Pancreas (tissue), 10 donors: ENCODE results near the gene PRICKLE1. TPM values are rescaled to one million over a fixed set of nuclear protein-coding genes. Genes with fewer than 3 reads are reported as not detected.

Experiments used
- ATAC-seq, 4 donors: fragments of 200-7000 bp; cut with Tn5 transposase; one replicate each; pipeline versions ENCODE4 v1.8.0 to v1.9.1; 2020; ENCODE audit warnings: mild to moderate bottlenecking in 4 of 4, moderate library complexity in 4 of 4
- DNase-seq, 6 donors: peaks; one replicate each; pipeline ENCODE4 v3.0.0-alpha.2; 2020
- FAIRE-seq: peaks from 2 replicates; lab custom pipeline; 2012; peaks lifted over from hg19 to GRCh38; lab: Jason Lieb, UNC
- H3K27ac ChIP-seq, 4 donors: fragments of 200-600 bp; sonication (generic); 1 replicate in 3 of 4; 2 replicates in 1 of 4; pipeline versions ENCODE4 v1.5.0 to v1.8.0; 2020
- H3K27me3 ChIP-seq, 4 donors: fragments of 200-600 bp; one replicate each; pipeline ENCODE4 v1.8.0; 2021
- H3K36me3 ChIP-seq, 3 donors: fragments of 200-600 bp; sonication (generic) in 1 of 3; one replicate each; pipeline versions ENCODE4 v1.5.0 to v1.8.0; 2020 to 2021
- H3K4me1 ChIP-seq, 3 donors: fragments of 200-600 bp; one replicate each; pipeline ENCODE4 v1.8.0; 2021
- H3K4me3 ChIP-seq, 4 donors: fragments of 200-600 bp; sonication (generic) in 2 of 4; one replicate each; pipeline versions ENCODE4 v1.5.0 to v1.8.0; 2020 to 2021
- H3K9me3 ChIP-seq, 4 donors: fragments of 200-600 bp; one replicate each; pipeline ENCODE4 v1.8.0; 2021
- CTCF ChIP-seq, 4 donors: fragments of 200-600 bp; sonication (generic) in 3 of 4; IDR thresholded peaks; one replicate each; pipeline versions ENCODE4 v1.5.0 to v1.8.0; 2021; ENCODE audit warnings: antibody characterized with exemption in 4 of 4
- WGBS, 2 donors: extraction: QIAGEN DNeasy Blood & Tissue Kit; methylation state at CpG; one replicate each; pipeline ENCODE4 v1.1.7; 2013; 5-methylcytosine and 5-hydroxymethylcytosine counted together
- intact Hi-C, 3 donors: fragments of 100-400 bp; cut with DNase I; formaldehyde crosslinking; loops; one replicate each; pipeline versions ENCODE4 v1.11.1 to v1.14.2; 2022
- polyA plus RNA-seq, 2 donors: library from polyadenylated mRNA; stranded (reverse); fragments of 200-250 nt; gene quantifications; one replicate each; pipeline ENCODE4 v1.2.3, GENCODE V29; 2013
- total RNA-seq, 6 donors: library from RNA; stranded (reverse); fragmentation: NEBNext Ultra II Directional in 4 of 6; extraction: Animal tissue kit (Norgen Biotek cat#: 25700) in 4 of 6; gene quantifications; one replicate each; pipeline versions ENCODE4 v1.2.1 to v1.2.4, GENCODE V29; 2021 to 2023
- donor health status: healthy with polysubstance abuse.
- donor health status: DM: no; HTN: no; CAD: no; lungs with moderate emphysema.
- donor health status: DM: no; HTN: no; CAD: no.
- donor health status: control.
- donor health status: control.
- donor health status: Bipolar disorder and iron deficiency.
- donor health status: DM: yes; HTN: yes; CAD: no.
- donor health status: DM: no; HTN: no; CAD: no.
- donor health status: DM: no; HTN: no; CAD: no.
- donor health status: DM: yes; HTN: yes; CAD: no.

PRICKLE1 gene
- total and polyA plus RNA-seq, 8 donors: 1.5 to 9.5 (median 2.8) TPM

GRCh38 chr12:42586268-42586667 is 3.3 kb downstream of the PRICKLE1 start:
- WGBS, 2 donors: 93 to 96% methylated on average over 1 of the region's 1 CpG
- no peak for DNase-seq
- TF ChIP-seq CTCF (IDR thresholded peaks at IDR 0.05): no peak

GRCh38 chr12:42585841-42586216 is 3.7 kb downstream of the PRICKLE1 start:
- no peaks in the 10 kb centered on the region for H3K36me3 ChIP-seq
- H3K9me3 ChIP-seq: no peaks in the 10 kb centered on the region
- FAIRE-seq (no peak), DNase-seq (no peak), ATAC-seq (no peak)
- H3K27me3 ChIP-seq: no peaks in the 10 kb centered on the region
- no peak overlapping the region for H3K4me3 ChIP-seq
- H3K27ac ChIP-seq: no peak overlapping the region
- intact Hi-C loops: no loop called here
- peaks cover 0 to 8% (median 0%) of the 10 kb centered on the region in 3 donors for H3K4me1 ChIP-seq
- no peak for TF ChIP-seq CTCF (IDR thresholded peaks at IDR 0.05)
- 88 to 93% methylated on average over 5 of the region's 5 CpGs for WGBS, 2 donors

More at GRCh38 chr12:42586268-42586667, 3.3 kb downstream of the PRICKLE1 start:
- no peak for ATAC-seq
- FAIRE-seq: no peak
- H3K4me1 ChIP-seq: peaks cover 0 to 8% (median 0%) of the 10 kb centered on the region in 3 donors
- intact Hi-C loops: no loop called here
- no peak overlapping the region for H3K4me3 ChIP-seq
- H3K27ac ChIP-seq: no peak overlapping the region
- no peaks in the 10 kb centered on the region for H3K36me3 ChIP-seq
- H3K9me3 ChIP-seq: no peaks in the 10 kb centered on the region
- no peaks in the 10 kb centered on the region for H3K27me3 ChIP-seq

GRCh38 chr12:42585154-42585840 is 4.2 kb downstream of the PRICKLE1 start:
- Histone ChIP-seq H3K9me3 (no peaks in the 10 kb centered on the region), H3K27ac (no peak overlapping the region), H3K27me3 (no peaks in the 10 kb centered on the region), H3K4me3 (no peak overlapping the region), H3K4me1 (peaks cover 0 to 8% (median 0%) of the 10 kb centered on the region in 3 donors), H3K36me3 (no peaks in the 10 kb centered on the region)
- no peak for TF ChIP-seq CTCF (IDR thresholded peaks at IDR 0.05)
- DNase-seq (no peak), ATAC-seq (no peak), FAIRE-seq (no peak)
- WGBS, 2 donors: 71 to 81% methylated on average over 4 of the region's 4 CpGs
- intact Hi-C loops: no loop called here

- H3K9me3 ChIP-seq: no peaks in the 10 kb centered on the region
- no peaks in the 10 kb centered on the region for H3K36me3 ChIP-seq
- H3K4me3 ChIP-seq: no peak overlapping the region
- H3K4me1 ChIP-seq: peaks cover 0 to 8% (median 0%) of the 10 kb centered on the region in 3 donors
- FAIRE-seq (no peak), ATAC-seq (no peak), DNase-seq (no peak)
- TF ChIP-seq CTCF (IDR thresholded peaks at IDR 0.05): no peak
- H3K27ac ChIP-seq: no peak overlapping the region
- WGBS, 2 donors: 19 to 27% methylated on average over 6 of the region's 6 CpGs
- intact Hi-C loops: no loop called here
- no peaks in the 10 kb centered on the region for H3K27me3 ChIP-seq
Observed at GRCh38 chr12:42584651-42585111, 4.9 kb downstream of the PRICKLE1 start.

- DNase-seq (no peak), FAIRE-seq (no peak), ATAC-seq (no peak)
- no peaks in the 10 kb centered on the region for H3K9me3 ChIP-seq
- intact Hi-C loops: no loop called here
- H3K27ac ChIP-seq: no peak overlapping the region
- H3K4me1 ChIP-seq: peaks cover 0 to 4% (median 0%) of the 10 kb centered on the region in 3 donors
- TF ChIP-seq CTCF (IDR thresholded peaks at IDR 0.05): no peak
- no peak overlapping the region for H3K4me3 ChIP-seq
- 54 to 58% methylated on average over 2 of the region's 2 CpGs for WGBS, 2 donors
- no peaks in the 10 kb centered on the region for H3K36me3 ChIP-seq
- H3K27me3 ChIP-seq: no peaks in the 10 kb centered on the region
Observed at GRCh38 chr12:42583016-42583415, 6.5 kb downstream of the PRICKLE1 start.
